CD4-positive, alpha-beta T cell treated with Interleukin-6 for 4 hours (primary cell): Measurements from ENCODE around the gene MED12L.
"Not testable (repeated sequence)": the region's sequence is repeated elsewhere in the genome, so short reads cannot be mapped to it uniquely, and the experiment has no call there.

Source experiments
- DNase-seq: peaks from one replicate; pipeline ENCODE4 v3.0.0-alpha.2; 2020; ENCODE audit warnings: mixed read lengths

MED12L gene

GRCh38 chr3:151216641-151217607 lies 131.5 kb downstream of the MED12L start:
- no peak for DNase-seq

DNA sequence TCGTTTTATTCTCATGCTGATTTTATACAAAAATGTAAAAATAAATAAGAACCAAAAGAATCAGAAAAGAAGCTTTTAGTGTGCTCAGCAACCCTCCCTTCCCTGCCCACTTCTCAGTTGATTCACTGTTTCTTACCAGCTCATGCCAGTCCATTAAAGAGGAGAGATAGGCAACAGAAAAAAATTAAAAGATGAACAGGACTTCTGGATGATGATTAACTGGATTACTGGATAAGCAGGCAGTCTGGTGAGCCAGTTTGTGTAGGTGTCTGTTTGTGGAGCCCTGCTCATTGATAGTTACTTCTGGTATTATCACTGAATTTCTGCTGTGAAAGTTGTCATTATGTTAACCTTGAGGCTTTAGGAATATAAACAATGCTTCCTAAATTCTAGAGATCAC lies 132.7 kb downstream of the MED12L start:
- no peak for DNase-seq

DNA sequence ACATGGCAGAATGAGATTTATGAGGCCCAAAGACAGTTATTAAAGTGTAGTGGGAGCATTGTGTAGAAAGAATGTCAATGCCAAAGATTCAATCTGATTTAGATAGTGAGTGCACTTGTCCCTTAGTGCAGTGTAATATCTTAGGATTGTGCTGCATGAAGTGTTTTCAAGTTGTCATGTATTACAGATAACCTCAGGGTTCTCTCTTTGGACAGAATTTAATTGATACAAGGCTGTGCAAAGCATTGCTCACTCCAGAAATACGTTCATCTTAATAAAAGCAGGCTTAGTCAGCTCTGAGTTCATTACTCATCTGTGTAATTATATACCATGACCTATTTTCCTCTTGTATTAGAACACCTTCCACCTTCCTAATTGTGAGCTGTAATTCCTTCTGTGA lies 133.6 kb downstream of the MED12L start:
- DNase-seq: no peak

DNA sequence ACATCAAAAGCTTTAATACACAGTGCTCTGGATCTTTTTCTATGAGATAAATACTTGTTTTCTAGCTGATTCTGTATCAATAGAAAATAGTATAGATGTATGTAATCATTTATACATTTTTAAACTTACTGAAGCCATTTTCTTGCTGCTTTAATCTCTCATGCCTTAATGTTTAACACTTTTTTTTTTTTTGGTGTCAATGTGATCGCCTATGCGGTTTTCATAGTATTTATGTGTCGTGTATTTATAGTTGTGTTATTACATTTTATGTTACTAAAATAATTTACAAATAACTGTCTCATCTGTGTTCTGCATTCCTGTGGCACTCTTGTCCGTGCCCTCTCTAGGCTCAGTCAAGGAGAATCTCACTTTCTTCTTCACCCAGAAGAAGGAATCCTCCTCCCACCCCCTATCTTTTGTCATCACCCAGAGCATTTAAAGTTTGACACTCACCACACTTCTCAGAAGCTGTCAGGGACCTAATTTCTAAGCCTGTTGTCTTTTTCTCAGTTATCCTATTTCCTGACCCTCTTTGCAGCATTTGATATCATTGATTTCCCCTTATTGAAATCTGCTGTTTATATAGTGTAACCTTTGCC lies 138.9 kb downstream of the MED12L start:
- DNase-seq: no peak

GRCh38 chr3:151225040-151225975 lies 139.8 kb downstream of the MED12L start:
- no peak for DNase-seq

GRCh38 chr3:151226088-151226563 lies 140.7 kb downstream of the MED12L start:
- no peak for DNase-seq

DNA sequence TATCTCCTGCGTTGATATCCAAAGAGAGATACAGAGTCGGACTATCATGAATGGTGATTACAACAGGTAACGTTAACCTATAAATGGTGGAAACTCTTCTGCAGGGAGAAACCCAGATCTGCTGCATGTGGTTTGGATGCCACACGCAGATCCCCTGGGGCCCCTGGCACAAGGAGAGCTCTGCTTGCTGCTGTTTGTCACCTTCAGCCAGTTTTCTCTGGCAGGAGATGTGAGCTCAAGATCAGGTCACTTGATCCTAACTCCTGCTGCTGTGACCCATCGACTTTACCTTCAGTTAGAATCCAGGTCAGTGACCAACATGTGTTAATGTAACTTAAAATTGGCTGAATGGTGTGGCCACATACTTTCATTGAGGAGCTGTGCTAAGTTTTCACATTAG lies 141.4 kb downstream of the MED12L start:
- no peak for DNase-seq

GRCh38 chr3:151227266-151227806 lies 141.9 kb downstream of the MED12L start:
- DNase-seq: no peak

DNA sequence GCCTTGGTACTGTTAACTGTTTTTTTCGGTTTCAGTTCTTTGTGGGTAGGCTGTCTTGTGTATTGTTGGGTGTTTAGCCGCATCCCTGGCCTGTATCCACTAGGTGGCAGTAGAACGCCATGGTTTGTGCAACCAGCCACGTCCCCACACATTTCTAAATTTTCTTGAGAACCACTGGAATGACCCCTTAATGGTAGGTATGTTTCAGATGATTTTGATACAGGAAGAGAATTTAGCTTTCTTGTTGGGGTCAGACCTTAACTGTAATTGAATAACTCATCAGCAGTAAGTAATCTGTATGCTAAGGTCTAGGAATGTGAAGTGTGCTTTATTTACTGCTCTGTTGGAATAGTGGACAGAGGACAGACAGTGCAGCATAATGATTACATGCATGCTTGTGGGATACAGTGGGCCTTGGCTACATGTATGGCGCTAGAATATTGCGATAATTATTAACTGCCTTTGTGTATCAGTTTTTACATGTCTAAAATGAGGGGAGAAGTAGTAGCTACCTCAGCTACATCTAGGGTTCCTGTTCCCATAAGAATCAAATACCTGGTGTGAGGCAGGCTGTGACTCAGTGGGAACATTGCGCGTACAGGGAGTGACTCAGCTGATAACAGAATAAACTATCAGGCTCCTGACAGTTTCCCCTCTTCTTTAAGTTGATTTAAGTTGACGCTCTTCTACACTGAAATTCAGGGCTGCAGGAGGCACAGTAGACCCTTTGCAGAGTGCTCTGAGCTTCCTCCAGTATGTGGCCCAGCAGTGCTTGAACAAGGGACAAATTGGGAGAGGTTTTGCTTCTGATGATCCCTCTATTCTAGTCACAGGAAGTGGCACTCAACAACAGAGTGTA lies 142.6 kb downstream of the MED12L start:
- DNase-seq: peak; percentile 85

GRCh38 chr3:151228666-151229040 lies 143.2 kb downstream of the MED12L start:
- no peak for DNase-seq

DNA sequence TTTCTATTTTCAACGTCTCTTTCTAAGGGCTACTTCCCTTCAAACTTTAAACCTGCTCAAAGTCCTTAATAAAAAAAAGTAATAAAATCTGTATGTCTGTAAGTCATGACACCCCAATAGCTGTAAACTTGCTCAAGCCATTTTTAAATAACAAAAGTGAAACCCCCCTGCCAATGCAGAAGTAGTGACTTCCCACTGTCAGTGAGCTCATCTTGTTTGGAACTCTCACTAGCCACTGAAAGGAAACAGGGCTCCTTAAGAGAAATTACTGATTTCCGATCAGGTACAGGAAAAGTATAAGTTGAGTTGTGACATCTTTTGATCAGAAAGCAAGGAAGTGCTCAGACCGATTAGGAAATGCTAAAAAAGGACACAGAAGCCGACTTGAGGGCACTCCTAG lies 145.2 kb downstream of the MED12L start:
- DNase-seq: no peak

- not testable (repeated sequence) for DNase-seq
Measured at GRCh38 chr3:151232403-151232802, 146.9 kb downstream of the MED12L start.

DNA sequence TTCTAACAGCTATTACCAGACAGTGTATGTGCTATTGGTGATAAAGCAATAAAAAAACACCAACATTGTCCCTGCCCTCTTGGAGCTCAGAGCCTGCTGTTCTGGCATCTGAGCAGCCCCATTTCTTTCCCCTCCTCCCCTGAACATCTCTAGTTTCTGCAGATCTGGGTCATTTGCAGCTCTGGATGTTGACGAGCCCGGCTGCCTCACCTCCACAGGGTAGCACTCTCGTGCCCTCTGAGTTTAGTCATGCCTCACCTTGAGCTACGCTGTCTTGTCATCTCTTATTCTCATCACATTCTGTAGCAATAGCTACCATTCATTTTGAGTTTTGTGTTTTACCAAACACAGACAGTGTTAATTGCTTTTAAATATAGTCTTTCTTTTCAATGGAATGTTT lies 147.5 kb downstream of the MED12L start:
- DNase-seq: no peak

- no peak for DNase-seq
Measured at GRCh38 chr3:151234825-151235224, 149.4 kb downstream of the MED12L start.

DNA sequence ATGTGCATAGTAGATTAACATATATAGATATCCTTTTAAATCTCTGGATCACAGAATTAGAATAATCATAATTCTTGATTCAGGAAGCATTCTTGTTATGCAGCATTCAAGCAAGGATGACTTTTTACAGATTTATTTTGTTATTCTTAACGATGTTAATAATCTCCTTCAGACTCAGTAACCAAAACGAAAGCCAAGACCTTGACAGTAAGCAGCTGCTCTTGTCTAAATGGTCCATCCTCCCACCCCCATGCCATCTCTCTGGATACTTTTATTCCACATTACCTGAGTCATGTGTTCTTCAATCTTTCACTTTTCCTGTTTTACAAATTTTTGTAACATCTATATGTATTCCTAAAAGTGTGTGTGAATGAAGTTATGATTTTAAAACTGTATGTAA lies 150.9 kb downstream of the MED12L start:
- no peak for DNase-seq

GRCh38 chr3:151236736-151237135 lies 151.3 kb downstream of the MED12L start:
- DNase-seq: no peak

DNA sequence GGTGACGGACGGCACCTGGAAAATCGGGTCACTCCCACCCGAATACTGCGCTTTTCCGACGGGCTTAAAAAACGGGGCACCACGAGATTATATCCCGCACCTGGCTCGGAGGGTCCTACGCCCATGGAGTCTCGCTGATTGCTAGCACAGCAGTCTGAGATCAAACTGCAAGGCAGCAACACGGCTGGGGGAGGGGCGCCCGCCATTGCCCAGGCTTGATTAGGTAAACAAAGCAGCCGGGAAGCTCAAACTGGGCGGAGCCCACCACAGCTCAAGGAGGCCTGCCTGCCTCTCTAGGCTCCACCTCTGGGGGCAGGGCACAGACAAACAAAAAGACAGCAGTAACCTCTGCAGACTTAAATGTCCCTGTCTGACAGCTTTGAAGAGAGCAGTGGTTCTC lies 156.5 kb downstream of the MED12L start:
- not testable (repeated sequence) for DNase-seq

DNA sequence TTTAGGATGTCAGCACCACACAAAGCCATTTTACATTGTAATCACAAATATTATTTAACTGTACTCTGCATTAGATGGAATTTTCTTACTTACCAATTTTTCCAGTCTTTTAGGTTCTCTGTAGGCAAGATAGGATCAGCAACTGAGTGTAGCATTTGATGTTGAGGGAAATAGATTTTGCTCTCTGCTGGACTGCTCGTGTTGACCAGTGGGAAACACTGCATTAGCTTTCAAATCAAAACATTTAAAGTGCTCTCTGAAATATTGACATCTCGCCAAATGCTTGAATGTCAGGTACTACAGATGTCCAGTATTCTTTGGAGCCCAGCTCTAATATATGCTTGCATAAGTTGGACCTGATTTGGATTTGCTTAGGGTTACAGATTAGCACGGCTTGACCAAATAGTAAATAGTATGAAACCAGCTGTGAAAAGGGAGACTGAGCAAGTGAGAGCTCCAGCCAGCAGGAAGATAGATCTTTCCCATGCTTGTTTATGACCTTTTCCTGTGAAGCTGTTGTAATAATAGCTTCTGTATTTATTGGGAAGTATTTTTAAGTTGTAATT lies 163.4 kb downstream of the MED12L start:
- no peak for DNase-seq

- DNase-seq: no peak
Measured at GRCh38 chr3:151256749-151257148, 171.3 kb downstream of the MED12L start.

- no peak for DNase-seq
Measured at GRCh38 chr3:151259664-151260063, 174.2 kb downstream of the MED12L start.

DNA sequence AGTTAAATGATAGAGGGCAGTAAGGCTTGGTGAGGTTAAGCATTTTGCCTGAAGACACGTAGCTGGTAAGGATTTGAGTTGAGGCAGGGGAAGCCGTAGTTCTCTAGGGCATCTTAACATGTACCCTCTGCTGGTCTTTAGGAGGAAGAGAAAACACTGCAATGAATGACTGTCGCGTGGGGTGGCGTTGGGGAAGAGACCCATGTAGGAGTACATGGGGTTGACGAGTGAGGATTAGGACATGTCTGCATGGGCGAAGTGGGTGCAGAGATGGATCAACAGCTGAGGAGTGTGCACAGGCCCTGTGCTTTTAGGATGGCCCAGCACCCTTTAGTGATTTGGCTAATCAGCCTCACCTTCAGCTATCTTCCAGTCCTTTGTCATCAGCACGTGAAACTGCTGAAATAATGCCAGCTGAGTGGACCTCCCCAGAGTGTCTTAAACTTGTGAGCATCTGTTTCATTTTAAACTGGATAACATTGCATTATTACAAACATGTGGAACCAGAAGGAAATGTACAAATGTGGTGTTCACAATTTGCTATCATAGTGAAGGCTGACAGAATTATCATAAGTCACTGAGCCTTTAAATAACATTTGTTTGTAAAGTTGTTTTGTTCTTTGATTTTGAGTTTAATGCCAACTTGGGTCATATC lies 177.5 kb downstream of the MED12L start:
- no peak for DNase-seq
